GM18951 (cell line): ENCODE measurements around the gene ATN1.
"Not testable (repeated sequence)": the region's sequence is repeated elsewhere in the genome, so short reads cannot be mapped to it uniquely, and the experiment has no call there.

Source experiments
- POLR2A ChIP-seq: IDR thresholded peaks from 4 replicates; pipeline ENCODE4 v1.6.1; 2011; ENCODE audit warnings: mild to moderate bottlenecking; ENCODE audit not compliant: insufficient read length, insufficient read depth; ENCODE audit errors: extremely low read depth
- in situ Hi-C: fragments of 300-500 bp; cut with MboI; formaldehyde crosslinking; loops from one replicate; pipeline ENCODE4 v1.12.0; 2022; ENCODE audit warnings: low sequenced_read_pairs, mixed read lengths, inconsistent platforms; ENCODE audit not compliant: unreplicated experiment

Gene ATN1

DNA sequence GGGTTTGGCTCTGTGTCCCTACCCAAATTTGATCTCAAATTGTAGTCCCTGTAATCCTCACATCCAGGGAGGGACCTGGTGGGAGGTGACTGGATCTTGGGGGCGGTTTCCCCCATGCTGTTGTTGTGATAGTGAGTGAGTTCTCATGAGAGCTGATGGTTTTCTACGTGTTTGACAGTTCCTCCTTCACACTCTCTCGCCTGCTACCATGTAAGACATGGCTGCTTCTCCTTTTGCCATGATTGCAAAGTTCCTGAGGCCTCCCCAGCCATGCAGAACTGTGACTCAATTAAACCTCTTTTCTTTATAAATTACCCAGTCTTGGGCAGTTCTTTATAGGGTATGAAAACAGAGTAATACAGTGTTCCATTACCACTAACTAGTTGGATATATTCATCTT, 33.4 kb upstream of the ATN1 start:
- no peak for TF ChIP-seq POLR2A
- in situ Hi-C loops: no loop called here

GRCh38 chr12:6896846-6897435, 30.8 kb upstream of the ATN1 start:
- TF ChIP-seq POLR2A: no peak
- in situ Hi-C loops: no loop called here

DNA sequence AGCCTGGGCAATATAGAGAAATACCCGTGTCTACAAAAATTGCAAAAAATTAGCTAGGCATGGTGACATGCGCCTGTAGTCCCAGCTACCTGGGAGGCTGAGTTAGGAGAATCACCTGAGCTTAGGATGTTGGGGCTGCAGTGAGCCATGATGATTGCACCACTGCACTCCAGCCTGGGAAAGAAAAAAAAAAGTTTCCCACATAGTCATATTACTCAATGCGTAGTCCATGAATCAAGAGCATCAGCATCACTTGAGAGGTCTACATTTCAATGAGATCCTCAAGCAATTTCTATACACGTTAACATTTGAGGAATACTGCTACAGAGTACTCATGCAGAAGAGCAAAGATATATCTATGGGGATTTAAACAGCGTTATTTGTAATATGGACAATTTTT, 28.3 kb upstream of the ATN1 start:
- in situ Hi-C loops: no loop called here
- TF ChIP-seq POLR2A: no peak

DNA sequence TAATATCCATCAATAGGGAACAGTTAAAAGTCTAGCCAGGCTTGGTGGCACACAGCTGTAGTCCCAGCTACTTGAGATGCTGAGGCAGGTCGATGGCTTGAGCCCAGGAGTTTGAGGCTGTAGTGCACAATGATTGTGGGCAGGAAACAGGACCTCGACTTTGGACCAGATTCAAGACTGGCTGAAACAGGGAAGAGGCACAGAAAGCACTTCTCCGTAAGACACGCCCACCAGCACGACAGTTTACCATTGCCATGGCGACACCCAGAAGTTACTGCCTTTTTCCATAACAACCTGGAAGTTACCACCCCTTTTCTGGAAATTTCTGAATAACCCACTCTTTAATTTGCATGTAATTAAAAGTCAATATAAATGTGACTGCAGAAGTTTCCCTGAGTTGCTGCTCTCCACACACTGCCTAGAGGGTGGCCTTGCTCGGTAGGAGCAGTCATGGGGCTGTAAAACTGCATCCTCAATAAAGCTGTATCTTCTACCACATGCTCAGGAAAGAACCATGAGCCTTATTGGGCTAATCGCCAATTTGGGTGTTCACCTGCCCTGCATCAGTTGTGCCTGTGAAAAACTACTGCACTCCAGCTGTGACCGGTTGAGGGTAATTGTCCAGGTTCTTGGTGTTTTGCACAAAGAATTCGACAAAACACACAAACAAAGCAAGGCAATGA, 27.8 kb upstream of the ATN1 start:
- in situ Hi-C loops: no loop called here
- TF ChIP-seq POLR2A: no peak

DNA sequence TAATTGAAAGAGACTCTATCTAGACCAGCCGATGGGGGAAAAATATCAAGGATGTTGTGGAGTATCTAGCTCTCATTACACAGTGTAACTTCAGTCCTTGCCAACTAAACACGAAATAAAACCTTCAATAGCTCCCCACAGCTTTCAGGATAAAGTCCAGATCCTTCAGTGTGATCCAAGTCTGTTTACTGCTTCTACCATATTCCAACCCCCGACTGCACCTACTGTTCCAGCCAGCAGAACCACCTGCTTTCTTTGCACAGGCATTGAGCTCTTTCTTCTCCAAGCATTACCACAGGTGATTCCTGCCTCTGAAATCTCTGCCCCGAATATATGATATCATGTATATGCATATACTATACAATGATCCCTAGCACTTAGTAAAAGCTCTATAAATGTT, 25.3 kb upstream of the ATN1 start:
- in situ Hi-C loops: no loop called here
- no peak for TF ChIP-seq POLR2A

- in situ Hi-C loops: no loop called here
- no peak for TF ChIP-seq POLR2A
Observed at GRCh38 chr12:6903722-6904121, 24.0 kb upstream of the ATN1 start.

GRCh38 chr12:6904280-6905276, 23.2 kb upstream of the ATN1 start, which contains the start of gene LRRC23:
Gene LRRC23, plus strand, starts transcription at chr12:6904822. Its CDS starts 812 bp downstream, at chr12:6905634.
- in situ Hi-C loops: no loop called here

DNA sequence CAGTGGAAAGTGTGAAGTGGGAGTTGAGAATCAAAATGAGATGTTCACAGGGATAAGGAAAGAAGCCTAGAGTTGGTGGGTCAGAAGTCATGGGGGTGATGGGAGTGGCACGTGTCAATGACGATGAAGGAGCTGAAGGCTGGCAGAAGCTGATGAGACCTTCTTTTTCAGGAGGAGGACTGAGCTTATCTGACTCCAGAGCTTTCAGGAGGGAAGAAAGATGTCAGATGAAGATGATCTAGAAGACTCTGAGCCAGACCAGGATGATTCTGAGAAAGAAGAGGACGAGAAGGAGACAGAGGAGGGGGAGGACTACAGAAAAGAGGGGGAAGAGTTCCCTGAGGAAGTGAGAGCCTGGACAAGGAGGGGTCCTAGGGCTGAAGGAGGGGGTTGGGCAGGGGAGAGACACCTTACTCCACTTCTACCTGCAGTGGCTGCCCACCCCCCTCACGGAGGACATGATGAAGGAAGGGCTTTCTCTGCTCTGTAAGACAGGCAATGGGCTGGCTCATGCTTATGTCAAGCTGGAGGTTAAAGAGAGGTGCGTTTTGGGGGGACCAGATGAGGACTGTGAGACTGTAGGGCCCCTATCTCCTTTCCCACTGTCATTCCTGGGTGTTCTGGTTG, 22.2 kb upstream of the ATN1 start:
- in situ Hi-C loops: no loop called here
- TF ChIP-seq POLR2A: no peak

More at GRCh38 chr12:6904280-6905276, 23.2 kb upstream of the ATN1 start, which contains the start of gene LRRC23:
- TF ChIP-seq POLR2A: peak; percentile 63

DNA sequence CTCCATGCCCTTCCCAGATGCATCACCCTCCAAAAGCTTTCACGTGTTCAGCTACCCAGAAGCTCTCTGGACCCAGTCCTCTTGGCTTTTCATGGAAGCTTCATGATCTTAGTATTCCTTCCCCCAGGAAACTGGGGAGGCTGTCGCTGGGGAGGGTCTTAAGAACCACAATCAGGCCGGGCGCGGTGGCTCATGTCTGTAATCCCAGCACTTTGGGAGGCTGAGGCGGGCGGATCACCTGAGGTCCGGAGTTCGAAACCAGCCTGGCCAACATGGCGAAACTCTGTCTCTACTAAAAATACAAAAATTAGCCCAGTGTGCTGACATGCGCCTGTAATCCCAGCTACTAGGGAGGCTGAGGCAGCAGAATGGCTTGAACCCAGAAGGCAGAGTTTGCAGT, 19.6 kb upstream of the ATN1 start:
- in situ Hi-C loops: not testable (repeated sequence)

GRCh38 chr12:6909421-6910145, 18.2 kb upstream of the ATN1 start:
- no peak for TF ChIP-seq POLR2A
- in situ Hi-C loops: no loop called here

- in situ Hi-C loops: no loop called here
- TF ChIP-seq POLR2A: no peak
Observed at GRCh38 chr12:6912164-6912935, 15.4 kb upstream of the ATN1 start.
